Activated T-cell treated with anti-CD3 and anti-CD28 coated beads, Interleukin-2, amount 50 U/mL, for 72 hours (primary cell): Measurements from ENCODE around the gene CD180. TPM values are rescaled to one million over a fixed set of nuclear protein-coding genes. Genes with fewer than 3 reads are reported as not detected.
"Not testable (repeated sequence)": the region's sequence is repeated elsewhere in the genome, so short reads cannot be mapped to it uniquely, and the experiment has no call there.

ENCODE experiments used
- ATAC-seq, 2 donors: fragments of 150-1000 bp; cut with Tn5 transposase; replicated peaks in 1 of 2; 2 replicates each; pipeline ENCODE4 v1.10.0; 2021; ENCODE audit warnings: moderate library complexity in 2 of 2, mild to moderate bottlenecking in 1 of 2
- DNase-seq, 2 donors: peaks; one replicate each; pipeline ENCODE4 v3.0.0; 2021 to 2022; ENCODE audit warnings: mixed read lengths in 1 of 2
- H3K27ac Mint-ChIP-seq: one replicate; pipeline ENCODE4 v1.8.0; 2022; ENCODE audit warnings: mild to moderate bottlenecking, moderate library complexity, mixed read lengths
- H3K27me3 Mint-ChIP-seq: one replicate; pipeline ENCODE4 v1.8.0; 2022; ENCODE audit warnings: low read depth, mixed read lengths
- H3K36me3 Mint-ChIP-seq, 2 donors: one replicate each; pipeline ENCODE4 v1.8.0; 2022; ENCODE audit warnings: mixed read lengths in 2 of 2, mild to moderate bottlenecking in 1 of 2; ENCODE audit not compliant: insufficient read depth in 2 of 2
- H3K4me1 Mint-ChIP-seq: one replicate; pipeline ENCODE4 v1.8.0; 2022; ENCODE audit warnings: low read depth, mixed read lengths
- H3K4me3 Mint-ChIP-seq, 2 donors: one replicate each; pipeline ENCODE4 v1.8.0; 2022; ENCODE audit warnings: mild to moderate bottlenecking in 2 of 2, mixed read lengths in 2 of 2, moderate library complexity in 2 of 2
- H3K9me3 Mint-ChIP-seq, 2 donors: one replicate each; pipeline ENCODE4 v1.8.0; 2022; ENCODE audit warnings: mixed read lengths in 2 of 2
- total RNA-seq, 2 donors: library from RNA; stranded (reverse); gene quantifications; one replicate each; pipeline ENCODE4 v1.2.3, GENCODE V29; 2022

CD180 gene
- total RNA-seq, 2 donors from 2014 or later: 0.05 to 0.14 TPM

DNA sequence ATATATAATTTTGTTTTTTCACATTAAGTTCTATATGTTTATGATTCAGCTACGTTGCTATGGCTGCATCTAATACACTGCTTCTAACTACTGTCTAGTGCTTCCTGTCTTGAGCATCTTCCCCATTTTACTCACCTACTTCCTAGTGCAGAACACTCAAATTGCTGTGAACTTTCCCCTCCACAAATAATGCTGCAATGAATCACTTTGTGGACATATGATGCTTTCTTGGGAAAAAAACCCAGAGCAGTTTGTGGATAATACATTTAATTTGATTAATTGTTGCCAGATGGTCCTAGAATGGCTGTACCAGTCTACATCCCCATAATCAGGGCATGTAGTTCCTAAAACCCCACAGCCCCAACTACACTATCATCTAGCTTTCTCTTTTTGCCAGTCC is 18.5 kb downstream of the CD180 start:
- H3K27ac Mint-ChIP-seq: peak overlapping the region; percentile 82
- no peak overlapping the region for H3K4me3 Mint-ChIP-seq
- H3K9me3 Mint-ChIP-seq: peaks cover 9 to 12% of the 10 kb centered on the region in 2 donors
- no peaks in the 10 kb centered on the region for H3K27me3 Mint-ChIP-seq
- peaks cover 16 to 21% of the 10 kb centered on the region in 2 donors for H3K36me3 Mint-ChIP-seq
- ATAC-seq (peak in 1 of 2 donors; percentile 46), DNase-seq (no peak)
- H3K4me1 Mint-ChIP-seq: peaks cover 49% of the 10 kb centered on the region

DNA sequence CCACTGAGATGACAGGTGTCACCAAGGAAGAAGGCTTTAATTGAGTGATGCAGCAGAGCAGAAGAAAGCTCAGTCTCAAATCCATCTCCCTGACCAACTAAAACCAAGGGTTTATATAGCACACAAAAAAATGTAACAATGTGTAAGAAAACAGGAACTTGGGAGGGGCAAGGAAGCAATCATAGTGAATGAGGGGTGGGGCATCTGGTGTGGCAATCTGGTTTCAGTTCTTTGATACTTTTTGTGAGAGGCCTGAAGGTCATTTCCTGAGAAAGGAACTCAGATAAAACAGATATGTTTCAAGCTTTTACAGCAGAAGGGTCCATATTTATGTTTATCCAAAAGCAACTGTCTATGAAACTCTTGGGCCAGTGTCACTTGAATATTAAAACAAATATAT is 19.7 kb downstream of the CD180 start:
- Mint-ChIP-seq H3K4me3 (no peak overlapping the region), H3K27me3 (no peaks in the 10 kb centered on the region), H3K27ac (no peak overlapping the region), H3K4me1 (peaks cover 38% of the 10 kb centered on the region), H3K9me3 (peaks cover 9 to 12% of the 10 kb centered on the region in 2 donors), H3K36me3 (peaks cover 16 to 21% of the 10 kb centered on the region in 2 donors)
- no peak for DNase-seq
- ATAC-seq: no peak

DNA sequence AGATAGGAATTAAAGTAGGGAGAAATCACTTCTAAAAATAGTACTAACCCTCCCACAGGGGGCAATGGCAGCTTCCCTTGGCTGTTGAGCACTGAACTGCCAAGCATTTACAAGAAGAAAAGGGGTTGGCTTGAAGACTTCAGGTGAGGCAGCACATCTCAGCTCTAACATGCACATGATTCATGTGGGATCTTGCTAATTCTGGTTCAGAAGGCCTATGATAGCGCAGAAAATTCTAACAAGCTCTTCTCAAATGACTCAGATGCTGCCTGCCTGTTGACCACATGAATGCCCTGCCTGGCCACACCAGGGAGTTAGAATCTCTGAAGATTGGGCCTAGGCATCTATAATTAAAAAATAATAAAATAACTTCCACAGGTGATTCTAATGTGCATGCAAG is 22.6 kb downstream of the CD180 start:
- peak in 1 of 2 donors; percentile 30 for DNase-seq
- Mint-ChIP-seq H3K27ac (no peak overlapping the region), H3K9me3 (peaks cover 9 to 12% of the 10 kb centered on the region in 2 donors), H3K27me3 (no peaks in the 10 kb centered on the region), H3K36me3 (peaks cover 15 to 21% of the 10 kb centered on the region in 2 donors), H3K4me3 (no peak overlapping the region), H3K4me1 (peaks cover 15% of the 10 kb centered on the region)
- peak; percentile 88 for ATAC-seq

DNA sequence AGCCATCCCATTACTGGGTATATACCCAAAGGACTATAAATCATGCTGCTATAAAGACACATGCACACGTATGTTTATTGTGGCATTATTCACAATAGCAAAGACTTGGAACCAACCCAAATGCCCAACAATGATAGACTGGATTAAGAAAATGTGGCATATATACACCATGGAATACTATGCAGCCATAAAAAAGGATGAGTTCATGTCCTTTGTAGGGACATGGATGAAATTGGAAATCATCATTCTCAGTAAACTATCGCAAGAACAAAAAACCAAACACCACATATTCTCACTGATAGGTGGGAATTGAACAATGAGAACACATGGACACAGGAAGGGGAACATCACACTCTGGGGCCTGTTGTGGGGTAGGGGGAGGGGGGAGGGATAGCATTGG is 23.2 kb downstream of the CD180 start:
- Mint-ChIP-seq H3K36me3 (peaks cover 15 to 18% of the 10 kb centered on the region in 2 donors), H3K4me1 (peaks cover 12% of the 10 kb centered on the region), H3K9me3 (peaks cover 9 to 12% of the 10 kb centered on the region in 2 donors)
- not testable (repeated sequence) for H3K4me3 Mint-ChIP-seq, H3K27me3 Mint-ChIP-seq, DNase-seq, H3K27ac Mint-ChIP-seq, ATAC-seq

GRCh38 chr5:67170767-67171166 is 25.8 kb downstream of the CD180 start:
- no peak for DNase-seq
- Mint-ChIP-seq H3K27me3 (no peaks in the 10 kb centered on the region), H3K4me1 (peaks cover 25% of the 10 kb centered on the region), H3K36me3 (peaks cover 0 to 6% of the 10 kb centered on the region in 2 donors), H3K4me3 (no peak overlapping the region), H3K27ac (no peak overlapping the region), H3K9me3 (peaks cover 0 to 4% of the 10 kb centered on the region in 2 donors)
- ATAC-seq: no peak

GRCh38 chr5:67168069-67168468 is 28.5 kb downstream of the CD180 start:
- DNase-seq: no peak
- no peak for ATAC-seq
- peak overlapping the region; percentile 99 for H3K27ac Mint-ChIP-seq
- H3K9me3 Mint-ChIP-seq: no peaks in the 10 kb centered on the region
- peaks cover 4 to 11% of the 10 kb centered on the region in 2 donors for H3K36me3 Mint-ChIP-seq
- H3K4me3 Mint-ChIP-seq: peak overlapping the region in 1 of 2 donors; percentile 85
- H3K27me3 Mint-ChIP-seq: no peaks in the 10 kb centered on the region
- H3K4me1 Mint-ChIP-seq: peaks cover 21% of the 10 kb centered on the region

- H3K36me3 Mint-ChIP-seq: peaks cover 4 to 19% of the 10 kb centered on the region in 2 donors
- DNase-seq: peak; percentile 76 to 87
Measured at GRCh38 chr5:67166460-67167285, 29.9 kb downstream of the CD180 start.

GRCh38 chr5:67165526-67166459 is 30.8 kb downstream of the CD180 start:
- ATAC-seq: peak; percentile 76 to 79
- DNase-seq: peak; percentile 85 to 88
- Mint-ChIP-seq H3K27ac (peak overlapping the region; percentile 88), H3K4me3 (peak overlapping the region; percentile 73 to 85), H3K27me3 (no peaks in the 10 kb centered on the region), H3K9me3 (no peaks in the 10 kb centered on the region), H3K36me3 (peaks cover 4 to 19% of the 10 kb centered on the region in 2 donors), H3K4me1 (peaks cover 43% of the 10 kb centered on the region)

More at GRCh38 chr5:67166460-67167285, 29.9 kb downstream of the CD180 start:
- Mint-ChIP-seq H3K4me1 (peaks cover 34% of the 10 kb centered on the region), H3K9me3 (no peaks in the 10 kb centered on the region), H3K27ac (peak overlapping the region; percentile 99), H3K27me3 (no peaks in the 10 kb centered on the region), H3K4me3 (peak overlapping the region; percentile 73 to 85)
- peak; percentile 76 to 81 for ATAC-seq

GRCh38 chr5:67164856-67165525 is 31.6 kb downstream of the CD180 start:
- Mint-ChIP-seq H3K27ac (peak overlapping the region; percentile 88), H3K4me3 (peak overlapping the region; percentile 73 to 85), H3K4me1 (peaks cover 51% of the 10 kb centered on the region), H3K36me3 (peaks cover 4 to 19% of the 10 kb centered on the region in 2 donors), H3K9me3 (no peaks in the 10 kb centered on the region), H3K27me3 (no peaks in the 10 kb centered on the region)
- ATAC-seq (no peak), DNase-seq (no peak)

GRCh38 chr5:67163863-67164595 is 32.6 kb downstream of the CD180 start:
- peaks cover 4 to 19% of the 10 kb centered on the region in 2 donors for H3K36me3 Mint-ChIP-seq
- peak overlapping the region in 1 of 2 donors; percentile 85 for H3K4me3 Mint-ChIP-seq
- no peaks in the 10 kb centered on the region for H3K9me3 Mint-ChIP-seq
- no peaks in the 10 kb centered on the region for H3K27me3 Mint-ChIP-seq
- peak overlapping the region; percentile 68 for H3K27ac Mint-ChIP-seq
- H3K4me1 Mint-ChIP-seq: peaks cover 60% of the 10 kb centered on the region
- no peak for DNase-seq
- no peak for ATAC-seq

DNA sequence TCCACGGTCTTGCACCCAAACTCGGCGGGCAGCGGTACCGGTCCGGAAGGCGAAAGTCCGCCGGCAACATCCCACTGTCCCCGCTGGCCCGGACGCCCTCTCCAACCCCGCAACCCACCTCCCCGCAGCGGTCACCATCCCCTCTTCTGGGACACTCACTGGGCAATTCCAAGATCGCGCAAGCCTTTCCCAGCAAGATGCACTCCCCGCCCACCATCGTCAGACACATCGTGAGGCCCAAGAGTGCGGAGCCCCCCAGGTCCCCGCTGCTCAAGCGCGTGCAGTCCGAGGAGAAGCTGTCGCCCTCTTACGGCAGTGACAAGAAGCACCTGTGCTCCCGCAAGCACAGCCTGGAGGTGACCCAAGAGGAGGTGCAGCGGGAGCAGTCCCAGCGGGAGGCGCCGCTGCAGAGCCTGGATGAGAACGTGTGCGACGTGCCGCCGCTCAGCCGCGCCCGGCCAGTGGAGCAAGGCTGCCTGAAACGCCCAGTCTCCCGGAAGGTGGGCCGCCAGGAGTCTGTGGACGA is 33.3 kb downstream of the CD180 start:
- Mint-ChIP-seq H3K4me1 (peaks cover 58% of the 10 kb centered on the region), H3K36me3 (peaks cover 4 to 19% of the 10 kb centered on the region in 2 donors), H3K27me3 (no peaks in the 10 kb centered on the region), H3K27ac (peak overlapping the region; percentile 68), H3K4me3 (peak overlapping the region in 1 of 2 donors; percentile 85), H3K9me3 (no peaks in the 10 kb centered on the region)
- DNase-seq: no peak
- ATAC-seq: no peak

GRCh38 chr5:67161767-67162166 is 34.8 kb downstream of the CD180 start:
- Mint-ChIP-seq H3K4me3 (peak overlapping the region in 1 of 2 donors; percentile 85), H3K27me3 (no peaks in the 10 kb centered on the region), H3K4me1 (peaks cover 50% of the 10 kb centered on the region), H3K36me3 (peaks cover 2 to 19% of the 10 kb centered on the region in 2 donors), H3K27ac (peak overlapping the region; percentile 88), H3K9me3 (no peaks in the 10 kb centered on the region)
- ATAC-seq (no peak), DNase-seq (no peak)
